UCSD-AML1 (cell line): Measurements from ENCODE around the gene ZNF83.
"Not testable (repeated sequence)": the region's sequence is repeated elsewhere in the genome, so short reads cannot be mapped to it uniquely, and the experiment has no call there.

Source experiments
- DNase-seq: peaks from one replicate; lab custom pipeline; 2025; ENCODE audit not compliant: unreplicated experiment; lab: John Stamatoyannopoulos, UW

Gene ZNF83

GRCh38 chr19:52570000-52570861 is 67.9 kb downstream of the ZNF83 start, which contains the start of gene ZNF701:
Gene ZNF701 (plus strand): TSS chr19:52570287. CDS start chr19:52574148, 3,861 bp downstream.
- DNase-seq: no peak

GRCh38 chr19:52569638-52569999 is 68.5 kb downstream of the ZNF83 start:
- not testable (repeated sequence) for DNase-seq

GRCh38 chr19:52567921-52568320 is 70.2 kb downstream of the ZNF83 start:
- no peak for DNase-seq

GRCh38 chr19:52566588-52566987 is 71.6 kb downstream of the ZNF83 start:
- DNase-seq: no peak

- no peak for DNase-seq
These were observed 72.0 kb downstream of the ZNF83 start for GRCh38 chr19:52566121-52566520.
